VCaP (cell line): ENCODE measurements around the gene SPECC1L.

Source experiments
- H3K27ac ChIP-seq: fragments of 450-650 bp; 2 replicates; pipeline ENCODE4 v1.5.1; 2017
- TF ChIP-seq, protein P1 (sequence below): fragments of 450-650 bp; conservative IDR thresholded peaks from 2 replicates; pipeline ENCODE4 v1.5.1; 2017; ENCODE audit warnings: mild to moderate bottlenecking, moderate library complexity

Gene SPECC1L

DNA sequence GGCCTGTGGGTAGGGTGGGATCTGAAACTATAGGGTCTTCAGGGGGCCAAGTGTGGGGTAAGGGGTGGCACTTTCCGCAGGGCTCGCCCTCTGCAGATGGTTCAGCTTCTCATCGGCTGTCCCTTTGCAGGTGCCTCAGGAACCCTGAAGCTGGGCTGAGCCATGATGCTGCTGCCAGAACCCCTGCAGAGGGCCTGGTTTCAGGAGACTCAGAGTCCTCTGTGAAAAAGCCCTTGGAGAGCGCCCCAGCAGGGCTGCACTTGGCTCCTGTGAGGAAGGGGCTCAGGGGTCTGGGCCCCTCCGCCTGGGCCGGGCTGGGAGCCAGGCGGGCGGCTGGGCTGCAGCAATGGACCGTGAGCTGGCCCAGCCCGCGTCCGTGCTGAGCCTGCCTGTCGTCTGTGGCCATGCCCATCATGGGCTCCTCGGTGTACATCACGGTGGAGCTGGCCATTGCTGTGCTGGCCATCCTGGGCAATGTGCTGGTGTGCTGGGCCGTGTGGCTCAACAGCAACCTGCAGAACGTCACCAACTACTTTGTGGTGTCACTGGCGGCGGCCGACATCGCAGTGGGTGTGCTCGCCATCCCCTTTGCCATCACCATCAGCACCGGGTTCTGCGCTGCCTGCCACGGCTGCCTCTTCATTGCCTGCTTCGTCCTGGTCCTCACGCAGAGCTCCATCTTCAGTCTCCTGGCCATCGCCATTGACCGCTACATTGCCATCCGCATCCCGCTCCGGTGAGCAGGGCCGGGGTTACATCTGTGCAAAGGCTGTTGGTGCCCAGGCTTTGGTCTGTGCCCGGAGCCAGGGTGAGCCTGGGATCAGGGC lies 162.6 kb downstream of the SPECC1L start:
- H3K27ac ChIP-seq: no peak overlapping the region
- TF ChIP-seq, protein P1, sequence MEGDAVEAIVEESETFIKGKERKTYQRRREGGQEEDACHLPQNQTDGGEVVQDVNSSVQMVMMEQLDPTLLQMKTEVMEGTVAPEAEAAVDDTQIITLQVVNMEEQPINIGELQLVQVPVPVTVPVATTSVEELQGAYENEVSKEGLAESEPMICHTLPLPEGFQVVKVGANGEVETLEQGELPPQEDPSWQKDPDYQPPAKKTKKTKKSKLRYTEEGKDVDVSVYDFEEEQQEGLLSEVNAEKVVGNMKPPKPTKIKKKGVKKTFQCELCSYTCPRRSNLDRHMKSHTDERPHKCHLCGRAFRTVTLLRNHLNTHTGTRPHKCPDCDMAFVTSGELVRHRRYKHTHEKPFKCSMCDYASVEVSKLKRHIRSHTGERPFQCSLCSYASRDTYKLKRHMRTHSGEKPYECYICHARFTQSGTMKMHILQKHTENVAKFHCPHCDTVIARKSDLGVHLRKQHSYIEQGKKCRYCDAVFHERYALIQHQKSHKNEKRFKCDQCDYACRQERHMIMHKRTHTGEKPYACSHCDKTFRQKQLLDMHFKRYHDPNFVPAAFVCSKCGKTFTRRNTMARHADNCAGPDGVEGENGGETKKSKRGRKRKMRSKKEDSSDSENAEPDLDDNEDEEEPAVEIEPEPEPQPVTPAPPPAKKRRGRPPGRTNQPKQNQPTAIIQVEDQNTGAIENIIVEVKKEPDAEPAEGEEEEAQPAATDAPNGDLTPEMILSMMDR: no peak

GRCh38 chr22:24433828-24434470 lies 163.3 kb downstream of the SPECC1L start:
- TF ChIP-seq, protein P1: no peak
- H3K27ac ChIP-seq: no peak overlapping the region

DNA sequence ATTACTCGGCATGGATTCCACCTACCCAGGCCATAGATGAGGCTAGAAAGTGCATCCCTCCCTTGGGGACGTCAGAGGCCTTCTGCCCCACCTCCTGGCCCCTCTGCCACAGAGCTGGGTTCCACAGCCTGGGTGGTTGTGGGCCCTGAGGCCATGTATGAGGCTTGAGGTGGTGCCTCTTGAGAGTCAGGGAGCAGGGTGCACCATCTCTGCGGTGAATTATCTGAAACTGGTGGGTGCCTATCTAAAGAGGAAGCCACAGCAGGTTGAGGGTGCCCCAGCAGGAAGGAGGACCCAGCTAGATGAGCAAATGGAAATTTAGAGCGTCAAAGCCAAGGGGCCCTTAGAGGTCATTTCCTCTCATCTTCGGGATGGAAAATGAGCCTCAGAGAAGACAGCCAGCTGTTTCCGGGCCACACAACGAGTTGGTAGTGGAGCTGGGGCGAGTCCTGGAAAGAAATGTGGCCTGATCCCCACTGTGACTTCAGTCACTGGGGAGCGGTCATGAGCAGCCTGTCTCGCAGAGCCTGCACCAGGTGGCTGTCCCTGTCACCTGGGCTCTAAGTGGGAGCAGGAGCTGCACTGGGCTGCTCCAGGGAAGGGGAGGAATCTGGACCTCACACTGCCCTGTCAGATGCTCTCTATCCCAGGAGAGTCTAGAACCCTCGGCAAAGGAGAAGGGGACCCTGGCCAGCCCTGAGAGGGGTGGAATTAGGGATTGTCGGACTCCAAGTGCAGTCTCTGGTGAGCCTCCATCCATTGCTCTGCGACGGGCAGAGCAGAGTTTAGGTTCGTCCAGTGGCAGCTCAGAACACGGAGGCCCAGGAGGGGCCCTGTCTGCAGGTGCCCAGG lies 164.1 kb downstream of the SPECC1L start:
- TF ChIP-seq, protein P1: no peak
- no peak overlapping the region for H3K27ac ChIP-seq

GRCh38 chr22:24435323-24435645 lies 164.7 kb downstream of the SPECC1L start:
- TF ChIP-seq, protein P1: no peak
- no peak overlapping the region for H3K27ac ChIP-seq

DNA sequence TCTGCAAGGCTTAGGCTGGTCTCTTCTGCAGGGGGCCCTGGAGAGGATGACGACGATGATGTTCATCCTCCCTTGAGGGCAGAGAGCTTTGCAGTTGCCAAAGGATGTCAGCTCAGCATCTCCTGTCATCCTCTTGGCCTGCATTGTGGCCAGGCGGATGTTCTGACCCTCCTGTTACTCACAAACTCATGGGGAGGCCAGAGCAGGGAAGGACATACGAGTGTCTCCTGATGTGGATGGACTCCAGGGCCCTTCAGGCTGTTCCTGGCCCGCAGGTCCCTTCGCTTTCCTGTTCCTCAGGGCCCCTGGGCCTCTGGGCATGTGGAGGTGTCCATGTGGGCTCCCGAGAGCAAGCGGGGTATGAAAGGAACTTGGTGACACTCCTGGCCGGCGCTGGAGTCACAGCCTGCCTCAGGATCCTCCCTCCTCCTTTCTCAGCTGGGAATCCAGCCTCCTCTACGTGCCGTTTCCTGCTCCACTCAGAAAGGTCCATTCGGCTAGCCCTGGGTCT lies 165.3 kb downstream of the SPECC1L start:
- TF ChIP-seq, protein P1: no peak
- no peak overlapping the region for H3K27ac ChIP-seq

DNA sequence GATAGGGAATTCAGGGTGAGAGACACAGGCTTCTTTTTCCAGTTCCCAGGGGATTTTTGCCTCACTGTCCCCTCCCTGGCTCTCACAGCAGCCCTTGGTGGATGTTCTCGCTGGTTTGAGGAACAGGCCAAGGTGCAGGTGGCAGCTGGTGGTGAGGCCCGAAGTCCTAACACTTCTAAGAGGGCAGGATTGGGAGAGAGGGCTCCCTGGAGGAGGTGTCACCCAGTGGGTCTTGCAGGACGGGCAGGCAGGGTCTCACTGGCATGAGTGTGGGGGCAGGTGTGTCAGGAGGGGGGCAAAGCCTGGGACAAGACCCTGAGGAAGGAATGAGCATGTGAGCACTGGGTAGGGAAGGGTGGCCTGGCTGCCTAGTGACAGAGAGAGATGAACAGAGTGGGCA lies 165.9 kb downstream of the SPECC1L start:
- TF ChIP-seq, protein P1: no peak
- no peak overlapping the region for H3K27ac ChIP-seq

GRCh38 chr22:24437091-24437490 lies 166.5 kb downstream of the SPECC1L start:
- no peak overlapping the region for H3K27ac ChIP-seq

More at GRCh38 chr22:24437091-24437490, 166.5 kb downstream of the SPECC1L start:
- TF ChIP-seq, protein P1: no peak
